LNCAP (cell line): Measurements from ENCODE around the gene TAAR2.

Source experiments
- TF ChIP-seq, protein P1 (sequence below): fragments of 450-650 bp; IDR thresholded peaks from 2 replicates; pipeline ENCODE4 v1.5.1; 2017; ENCODE audit warnings: mild to moderate bottlenecking

The TAAR2 gene

GRCh38 chr6:132633362-132633761 lies 9.3 kb upstream of the TAAR2 start:
- TF ChIP-seq, protein P1, sequence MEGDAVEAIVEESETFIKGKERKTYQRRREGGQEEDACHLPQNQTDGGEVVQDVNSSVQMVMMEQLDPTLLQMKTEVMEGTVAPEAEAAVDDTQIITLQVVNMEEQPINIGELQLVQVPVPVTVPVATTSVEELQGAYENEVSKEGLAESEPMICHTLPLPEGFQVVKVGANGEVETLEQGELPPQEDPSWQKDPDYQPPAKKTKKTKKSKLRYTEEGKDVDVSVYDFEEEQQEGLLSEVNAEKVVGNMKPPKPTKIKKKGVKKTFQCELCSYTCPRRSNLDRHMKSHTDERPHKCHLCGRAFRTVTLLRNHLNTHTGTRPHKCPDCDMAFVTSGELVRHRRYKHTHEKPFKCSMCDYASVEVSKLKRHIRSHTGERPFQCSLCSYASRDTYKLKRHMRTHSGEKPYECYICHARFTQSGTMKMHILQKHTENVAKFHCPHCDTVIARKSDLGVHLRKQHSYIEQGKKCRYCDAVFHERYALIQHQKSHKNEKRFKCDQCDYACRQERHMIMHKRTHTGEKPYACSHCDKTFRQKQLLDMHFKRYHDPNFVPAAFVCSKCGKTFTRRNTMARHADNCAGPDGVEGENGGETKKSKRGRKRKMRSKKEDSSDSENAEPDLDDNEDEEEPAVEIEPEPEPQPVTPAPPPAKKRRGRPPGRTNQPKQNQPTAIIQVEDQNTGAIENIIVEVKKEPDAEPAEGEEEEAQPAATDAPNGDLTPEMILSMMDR = no peak

DNA sequence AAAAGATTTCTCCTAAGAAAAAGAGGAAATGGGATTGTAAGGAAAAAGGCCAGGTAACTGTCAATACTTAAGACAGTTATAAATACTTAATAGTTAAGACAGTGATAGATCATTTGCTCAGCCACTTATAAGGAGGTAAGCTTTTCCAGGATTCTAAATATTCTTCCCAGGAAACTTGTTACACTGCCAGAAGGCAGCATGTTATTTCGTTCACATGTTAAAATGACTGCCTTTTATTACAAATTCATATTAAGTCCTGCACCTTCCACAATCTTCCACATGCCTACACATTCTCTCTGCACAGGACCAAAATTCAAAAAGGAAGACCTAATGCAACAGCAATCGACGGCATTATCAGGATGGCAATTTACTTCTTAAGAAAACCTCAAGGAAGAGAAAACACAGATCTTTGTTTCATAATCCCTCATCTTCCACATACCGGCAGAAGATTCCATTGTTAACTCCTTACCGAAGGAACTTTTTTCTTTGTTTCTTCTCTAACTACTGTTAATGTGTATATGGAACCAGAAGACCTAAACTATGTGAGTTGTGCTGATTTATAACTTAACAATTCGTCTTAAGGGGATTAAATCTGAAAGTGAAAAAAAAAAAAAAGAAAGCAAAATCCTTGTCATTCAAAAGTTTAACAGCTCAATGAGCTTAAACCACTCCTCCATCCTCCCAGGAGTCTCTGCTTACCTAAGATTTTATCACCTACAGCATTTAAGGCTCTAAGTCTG lies 799 bp downstream of the TAAR2 start:
- TF ChIP-seq, protein P1 = no peak

GRCh38 chr6:132616677-132617076 lies 7.4 kb downstream of the TAAR2 start:
- TF ChIP-seq, protein P1 = no peak

DNA sequence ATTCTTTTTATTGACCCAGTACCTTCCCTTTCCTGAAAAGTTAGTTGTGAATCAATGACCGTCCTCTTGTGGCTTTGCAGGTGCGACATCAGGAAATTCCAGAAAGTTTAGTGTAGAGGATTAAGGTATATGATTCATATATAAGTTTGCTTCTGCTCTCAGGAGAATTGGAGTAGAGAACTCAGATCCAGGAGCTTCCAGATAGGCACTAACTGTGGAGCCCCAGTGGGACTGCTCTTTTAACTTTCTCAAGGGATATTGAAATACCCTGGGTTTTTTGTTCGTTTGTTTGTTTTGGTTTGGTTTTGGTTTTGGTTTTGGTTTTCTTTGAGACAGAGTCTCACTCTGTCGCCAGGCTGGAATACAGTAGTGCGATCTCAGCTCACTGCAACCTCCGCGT lies 9.5 kb downstream of the TAAR2 start:
- TF ChIP-seq, protein P1 = no peak

DNA sequence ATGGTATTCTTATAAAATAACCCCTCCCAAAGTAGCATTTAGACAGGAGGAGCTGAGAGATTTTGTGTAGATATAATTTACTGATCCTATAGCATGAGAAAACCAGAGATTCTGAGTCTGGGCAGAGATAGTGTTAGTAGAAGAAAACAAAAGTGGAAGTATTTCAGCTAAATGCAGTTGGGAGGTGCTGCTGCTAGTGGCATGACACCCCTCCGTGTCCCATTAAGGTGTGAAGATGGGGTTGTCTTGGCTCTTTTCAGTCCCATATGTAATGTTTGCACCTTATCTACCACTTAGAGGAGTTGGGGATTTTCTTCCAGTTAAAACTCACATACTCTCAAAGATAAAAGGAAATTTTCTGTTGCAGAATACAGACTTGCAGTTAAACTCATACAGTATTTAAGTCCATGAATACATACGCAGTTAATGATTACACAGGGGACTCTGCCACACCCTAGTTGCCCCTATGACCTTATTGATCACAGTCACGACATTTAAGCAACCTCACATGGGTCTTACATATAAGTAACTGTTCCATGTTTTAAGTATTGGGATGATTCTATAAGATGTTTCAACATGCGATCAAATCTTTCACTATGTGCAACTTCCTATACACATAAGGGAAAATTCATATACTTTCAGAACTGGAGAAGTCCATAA lies 11.5 kb downstream of the TAAR2 start:
- TF ChIP-seq, protein P1 = no peak

DNA sequence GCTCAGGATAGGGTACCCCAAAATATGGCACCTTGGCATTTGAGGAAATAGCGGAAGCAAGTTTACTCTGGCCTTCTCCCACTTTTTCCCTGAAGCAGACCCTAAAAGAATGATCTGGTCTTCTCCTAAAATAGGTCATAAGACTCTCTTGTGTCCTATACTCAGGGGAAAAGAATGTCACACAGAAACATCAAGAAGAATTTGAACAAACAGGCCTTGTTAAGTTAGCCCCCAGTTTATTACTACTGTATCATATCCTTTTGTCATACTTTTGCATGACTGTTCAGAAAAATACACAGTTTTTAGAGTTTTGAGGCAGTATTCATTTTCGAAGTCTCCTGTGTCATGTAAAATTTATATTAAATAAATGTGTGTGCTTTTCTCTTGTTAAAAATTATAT lies 12.5 kb downstream of the TAAR2 start:
- TF ChIP-seq, protein P1 = no peak

GRCh38 chr6:132607544-132608233 lies 16.4 kb downstream of the TAAR2 start:
- TF ChIP-seq, protein P1 = no peak
